Testis (tissue), 2 donors: ENCODE measurements around the gene AMDHD2.
A peak's percentile ranks its signal among the peaks of the same experiment; 100 is the strongest.

Source experiments
- CTCF ChIP-seq, 3 experiments: fragments of 450-650 bp in 2 of 3; fragments of 200-600 bp in 1 of 3; sonication (generic) in 1 of 3; IDR thresholded peaks; one replicate each; pipeline ENCODE4 v1.5.1; 2016 to 2019; ENCODE audit warnings: antibody characterized with exemption in 3 of 3, mild to moderate bottlenecking in 2 of 3, moderate library complexity in 1 of 3
- POLR2A ChIP-seq: fragments of 450-650 bp; IDR thresholded peaks from one replicate; pipeline ENCODE4 v1.6.1; 2017; ENCODE audit warnings: antibody characterized with exemption, mild to moderate bottlenecking, moderate library complexity

GRCh38 chr16:2473999-2474876 lies 45.9 kb upstream of the AMDHD2 start:
- TF ChIP-seq CTCF (IDR thresholded peaks at IDR 0.05) (peak in 1 of 3 experiments; percentile 23), POLR2A (no peak)
